Caco-2 (cell line): ENCODE measurements around the gene COMMD7. TPM values are rescaled to one million over a fixed set of nuclear protein-coding genes. Genes with fewer than 3 reads are reported as not detected.

Source experiments
- BruUV-seq: library from RNA; stranded (reverse); fragments of 400-500 nt; replicated peaks from 2 replicates; lab custom pipeline; 2021; lab: Mats Ljungman, UMichigan
- CTCF ChIA-PET: fragments of 300-600 bp; sonication (Branson Sonifier 250); formaldehyde crosslinking; loops from one replicate; lab custom pipeline; 2022; ENCODE audit warnings: antibody characterized with exemption; lab: Charles Lee
- POLR2A ChIA-PET: fragments of 300-600 bp; sonication (Branson Sonifier 250); formaldehyde crosslinking; loops from one replicate; lab custom pipeline; 2022; ENCODE audit warnings: antibody characterized with exemption; lab: Charles Lee
- DNase-seq, 2 experiments: peaks; one replicate each; pipeline versions ENCODE4 v3.0.0 to v3.0.0-alpha.2; 2020 to 2022
- H3K27me3 ChIP-seq: replicated peaks from 2 replicates; pipeline ENCODE4 v1.6.0; 2011; ENCODE audit warnings: low read length; ENCODE audit not compliant: control insufficient read depth, insufficient read depth
- H3K36me3 ChIP-seq: 2 replicates; pipeline ENCODE4 v1.5.1; 2011; ENCODE audit warnings: low read length; ENCODE audit not compliant: control insufficient read depth, insufficient read depth
- H3K4me1 ChIP-seq: fragments of 250-450 bp; sonication (Bioruptor Pico); 2 replicates; pipeline ENCODE4 v1.5.1; 2020; ENCODE audit warnings: mild to moderate bottlenecking
- H3K4me3 ChIP-seq: 2 replicates; pipeline ENCODE4 v1.5.1; 2011; ENCODE audit warnings: low read depth, mild to moderate bottlenecking, control low read depth, low read length
- H3K9me3 ChIP-seq: fragments of 250-450 bp; sonication (Bioruptor Pico); 2 replicates; pipeline ENCODE4 v1.5.1; 2020; ENCODE audit warnings: mild to moderate bottlenecking, moderate library complexity
- H3K27ac Mint-ChIP-seq: one replicate; pipeline ENCODE4 v1.8.0; 2022; ENCODE audit warnings: mixed read lengths; ENCODE audit not compliant: unreplicated experiment
- H3K27me3 Mint-ChIP-seq: one replicate; pipeline ENCODE4 v1.8.0; 2022; ENCODE audit warnings: mixed read lengths; ENCODE audit not compliant: insufficient read depth, unreplicated experiment
- H3K36me3 Mint-ChIP-seq: one replicate; pipeline ENCODE4 v1.8.0; 2022; ENCODE audit warnings: mild to moderate bottlenecking, mixed read lengths; ENCODE audit not compliant: insufficient read depth, unreplicated experiment
- H3K4me1 Mint-ChIP-seq: one replicate; pipeline ENCODE4 v1.8.0; 2022; ENCODE audit warnings: low read depth, mixed read lengths; ENCODE audit not compliant: unreplicated experiment
- H3K4me3 Mint-ChIP-seq: one replicate; pipeline ENCODE4 v1.8.0; 2022; ENCODE audit warnings: mild to moderate bottlenecking, moderate library complexity, mixed read lengths; ENCODE audit not compliant: unreplicated experiment
- H3K9me3 Mint-ChIP-seq: one replicate; pipeline ENCODE4 v1.8.0; 2022; ENCODE audit warnings: mixed read lengths; ENCODE audit not compliant: unreplicated experiment
- CTCF ChIP-seq, 2 experiments: fragments of 200-600 bp in 1 of 2; IDR thresholded peaks; 1 replicate in 1 of 2; 2 replicates in 1 of 2; pipeline versions ENCODE4 v1.5.1 to v1.8.0; 2011 to 2022; ENCODE audit warnings: antibody characterized with exemption in 1 of 2, control low read depth in 1 of 2, inconsistent platforms in 1 of 2, low read depth in 1 of 2, low read length in 1 of 2, mild to moderate bottlenecking in 1 of 2, moderate library complexity in 1 of 2; ENCODE audit not compliant: insufficient read depth in 1 of 2, severe bottlenecking in 1 of 2, unreplicated experiment in 1 of 2
- intact Hi-C: fragments of 100-400 bp; cut with micrococcal nuclease; formaldehyde crosslinking; loops from one replicate; pipeline ENCODE4 v1.10.0; 2022; ENCODE audit not compliant: unreplicated experiment
- total RNA-seq: library from RNA; stranded (reverse); gene quantifications from 2 replicates; pipeline ENCODE4 v1.2.3, GENCODE V29; 2022

Gene COMMD7
- total RNA-seq, 1 experiment from 2014 or later = 160 TPM

GRCh38 chr20:32707691-32708581, 35.3 kb downstream of the COMMD7 start:
- H3K9me3 Mint-ChIP-seq = no peaks in the 10 kb centered on the region

GRCh38 chr20:32706486-32706885, 36.8 kb downstream of the COMMD7 start:
- POLR2A ChIA-PET = no interaction called here
- Histone ChIP-seq H3K27me3 (no peaks in the 10 kb centered on the region), H3K36me3 (0 out of 2 replicates have a peak, but pooled peaks cover 1% of the 10 kb centered on the region), H3K4me1 (peaks cover 14% of the 10 kb centered on the region), H3K9me3 (no peaks in the 10 kb centered on the region), H3K4me3 (no peak overlapping the region)
- peaks cover 82% of the 10 kb centered on the region for H3K36me3 Mint-ChIP-seq
- no TSS peak for BruUV-seq
- no peaks in the 10 kb centered on the region for H3K27me3 Mint-ChIP-seq
- TF ChIP-seq CTCF (IDR thresholded peaks at IDR 0.05; ENCODE audit: insufficient read depth in 1 of 2, low read depth in 1 of 2, low read length in 1 of 2, severe bottlenecking in 1 of 2, unreplicated experiment in 1 of 2) = no peak
- intact Hi-C loops = no loop called here
- H3K4me1 Mint-ChIP-seq = peaks cover 26% of the 10 kb centered on the region
- no peak for DNase-seq
- no peak overlapping the region for H3K4me3 Mint-ChIP-seq
- CTCF ChIA-PET = no interaction called here
- no peak overlapping the region for H3K27ac Mint-ChIP-seq
- no peaks in the 10 kb centered on the region for H3K9me3 Mint-ChIP-seq

More at GRCh38 chr20:32707691-32708581, 35.3 kb downstream of the COMMD7 start:
- POLR2A ChIA-PET = interaction anchor here (0.5 kb wide), 1 partner anchor 54 kb away, joined by 4 read pairs; the partner anchor contains the start of gene DNMT3B
- Histone ChIP-seq H3K36me3 (0 out of 2 replicates have a peak, but pooled peaks cover 1% of the 10 kb centered on the region), H3K9me3 (no peaks in the 10 kb centered on the region), H3K4me3 (no peak overlapping the region), H3K4me1 (peaks cover 17% of the 10 kb centered on the region), H3K27me3 (no peaks in the 10 kb centered on the region)
- H3K27me3 Mint-ChIP-seq = no peaks in the 10 kb centered on the region
- TF ChIP-seq CTCF (IDR thresholded peaks at IDR 0.05; ENCODE audit: insufficient read depth in 1 of 2, low read depth in 1 of 2, low read length in 1 of 2, severe bottlenecking in 1 of 2, unreplicated experiment in 1 of 2) = no peak
- H3K4me1 Mint-ChIP-seq = peaks cover 19% of the 10 kb centered on the region
- no peak overlapping the region for H3K27ac Mint-ChIP-seq
- CTCF ChIA-PET = no interaction called here
- H3K36me3 Mint-ChIP-seq = peaks cover 82% of the 10 kb centered on the region
- no TSS peak for BruUV-seq
- no peak for DNase-seq
- H3K4me3 Mint-ChIP-seq = no peak overlapping the region
- intact Hi-C loops = no loop called here

- BruUV-seq = TSS peak; percentile 87
- H3K36me3 ChIP-seq = 0 out of 2 replicates have a peak, but pooled peaks cover 1% of the 10 kb centered on the region
- H3K4me3 Mint-ChIP-seq = no peak overlapping the region
- no peaks in the 10 kb centered on the region for H3K27me3 Mint-ChIP-seq
- H3K27me3 ChIP-seq = no peaks in the 10 kb centered on the region
- no peak for TF ChIP-seq CTCF (IDR thresholded peaks at IDR 0.05; ENCODE audit: insufficient read depth in 1 of 2, low read depth in 1 of 2, low read length in 1 of 2, severe bottlenecking in 1 of 2, unreplicated experiment in 1 of 2)
- H3K4me1 Mint-ChIP-seq = peaks cover 14% of the 10 kb centered on the region
- CTCF ChIA-PET = interaction anchor here (1.0 kb wide), 1 partner anchor 76 kb away, joined by 4 read pairs; no protein-coding TSS in a partner anchor
- H3K27ac Mint-ChIP-seq = no peak overlapping the region
- no peak for DNase-seq
- POLR2A ChIA-PET = no interaction called here
- no peak overlapping the region for H3K4me3 ChIP-seq
- H3K36me3 Mint-ChIP-seq = peaks cover 94% of the 10 kb centered on the region
- intact Hi-C loops = no loop called here
- H3K4me1 ChIP-seq = no peaks in the 10 kb centered on the region
- H3K9me3 Mint-ChIP-seq = no peaks in the 10 kb centered on the region
- no peaks in the 10 kb centered on the region for H3K9me3 ChIP-seq
These were observed 40.4 kb downstream of the COMMD7 start for GRCh38 chr20:32702706-32703425.
